ENCODE data around the gene SDK1. TPM values are rescaled to one million over a fixed set of nuclear protein-coding genes. Genes with fewer than 3 reads are reported as not detected.

The SDK1 gene
- total and polyA plus RNA-seq, 2 experiments from 2014 or later: 2.1 to 10.0 TPM

- Histone ChIP-seq H4K20me1 (replicated peaks; ENCODE audit: insufficient read depth) (no peaks in the 10 kb centered on the region), H3K79me2 (replicated peaks; ENCODE audit: insufficient read depth) (no peaks in the 10 kb centered on the region), H3K4me1 (ENCODE audit: insufficient read depth) (peaks cover under 1% of the 10 kb centered on the region; the same call in 1 of the 2 replicates), H3K4me2 (no peak overlapping the region), H3K27ac (ENCODE audit: low read depth) (no peak overlapping the region), H2AFZ (no peak overlapping the region), H3K4me3 (no peak overlapping the region), H3K9me2 (ENCODE audit: insufficient read depth) (peaks cover 3% of the 10 kb centered on the region; the same call in 1 of the 2 replicates), H3K27me3 (ENCODE audit: insufficient read depth) (no peaks in the 10 kb centered on the region), H3F3A (replicated peaks; ENCODE audit: low read depth) (no peaks in the 10 kb centered on the region), H3K36me3 (ENCODE audit: insufficient read depth) (no peaks in the 10 kb centered on the region)
- ATAC-seq (no peak), DNase-seq (ENCODE audit: low spot score) (no peak)
- no peaks in the 10 kb centered on the region for H3K9me3 Mint-ChIP-seq
- H3K4me3 Mint-ChIP-seq: no peak overlapping the region
- peaks cover 3% of the 10 kb centered on the region for H3K27me3 Mint-ChIP-seq (ENCODE audit: insufficient read depth, low read depth, poor library complexity)
- H3K4me1 Mint-ChIP-seq: peaks cover 29% of the 10 kb centered on the region
- no peak overlapping the region for H3K27ac Mint-ChIP-seq
- peaks cover 3% of the 10 kb centered on the region; the same call in 1 of the 3 replicates for H3K36me3 Mint-ChIP-seq (ENCODE audit: low read depth)
- TF ChIP-seq EZH2 (IDR thresholded peaks at IDR 0.05; ENCODE audit: low read depth, unreplicated experiment) (no peak), ZNF462 (CRISPR knock-in tag; IDR thresholded peaks at IDR 0.05) (no peak), ZNF114 (CRISPR knock-in tag; IDR thresholded peaks at IDR 0.05) (no peak), CREB1 (CRISPR knock-in tag; IDR thresholded peaks at IDR 0.05; ENCODE audit: low read depth) (no peak), ETS1 (IDR thresholded peaks at IDR 0.05) (no peak), EZH2phosphoT487 (IDR thresholded peaks at IDR 0.05; ENCODE audit: unreplicated experiment) (no peak), JUNB (IDR thresholded peaks at IDR 0.05; ENCODE audit: unreplicated experiment) (no peak), STAT1 (IDR thresholded peaks at IDR 0.05; ENCODE audit: unreplicated experiment) (no peak), POLR2AphosphoS5 (IDR thresholded peaks at IDR 0.05; ENCODE audit: low read depth) (no peak), NANOG (IDR thresholded peaks at IDR 0.05; ENCODE audit: borderline replicate concordance) (no peak), ZNF331 (CRISPR knock-in tag; IDR thresholded peaks at IDR 0.05; ENCODE audit: low read depth) (no peak)
- TF ChIP-seq, protein P1, sequence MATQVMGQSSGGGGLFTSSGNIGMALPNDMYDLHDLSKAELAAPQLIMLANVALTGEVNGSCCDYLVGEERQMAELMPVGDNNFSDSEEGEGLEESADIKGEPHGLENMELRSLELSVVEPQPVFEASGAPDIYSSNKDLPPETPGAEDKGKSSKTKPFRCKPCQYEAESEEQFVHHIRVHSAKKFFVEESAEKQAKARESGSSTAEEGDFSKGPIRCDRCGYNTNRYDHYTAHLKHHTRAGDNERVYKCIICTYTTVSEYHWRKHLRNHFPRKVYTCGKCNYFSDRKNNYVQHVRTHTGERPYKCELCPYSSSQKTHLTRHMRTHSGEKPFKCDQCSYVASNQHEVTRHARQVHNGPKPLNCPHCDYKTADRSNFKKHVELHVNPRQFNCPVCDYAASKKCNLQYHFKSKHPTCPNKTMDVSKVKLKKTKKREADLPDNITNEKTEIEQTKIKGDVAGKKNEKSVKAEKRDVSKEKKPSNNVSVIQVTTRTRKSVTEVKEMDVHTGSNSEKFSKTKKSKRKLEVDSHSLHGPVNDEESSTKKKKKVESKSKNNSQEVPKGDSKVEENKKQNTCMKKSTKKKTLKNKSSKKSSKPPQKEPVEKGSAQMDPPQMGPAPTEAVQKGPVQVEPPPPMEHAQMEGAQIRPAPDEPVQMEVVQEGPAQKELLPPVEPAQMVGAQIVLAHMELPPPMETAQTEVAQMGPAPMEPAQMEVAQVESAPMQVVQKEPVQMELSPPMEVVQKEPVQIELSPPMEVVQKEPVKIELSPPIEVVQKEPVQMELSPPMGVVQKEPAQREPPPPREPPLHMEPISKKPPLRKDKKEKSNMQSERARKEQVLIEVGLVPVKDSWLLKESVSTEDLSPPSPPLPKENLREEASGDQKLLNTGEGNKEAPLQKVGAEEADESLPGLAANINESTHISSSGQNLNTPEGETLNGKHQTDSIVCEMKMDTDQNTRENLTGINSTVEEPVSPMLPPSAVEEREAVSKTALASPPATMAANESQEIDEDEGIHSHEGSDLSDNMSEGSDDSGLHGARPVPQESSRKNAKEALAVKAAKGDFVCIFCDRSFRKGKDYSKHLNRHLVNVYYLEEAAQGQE (IDR thresholded peaks at IDR 0.05; ENCODE audit: unreplicated experiment): no peak
- TF ChIP-seq, protein P2, sequence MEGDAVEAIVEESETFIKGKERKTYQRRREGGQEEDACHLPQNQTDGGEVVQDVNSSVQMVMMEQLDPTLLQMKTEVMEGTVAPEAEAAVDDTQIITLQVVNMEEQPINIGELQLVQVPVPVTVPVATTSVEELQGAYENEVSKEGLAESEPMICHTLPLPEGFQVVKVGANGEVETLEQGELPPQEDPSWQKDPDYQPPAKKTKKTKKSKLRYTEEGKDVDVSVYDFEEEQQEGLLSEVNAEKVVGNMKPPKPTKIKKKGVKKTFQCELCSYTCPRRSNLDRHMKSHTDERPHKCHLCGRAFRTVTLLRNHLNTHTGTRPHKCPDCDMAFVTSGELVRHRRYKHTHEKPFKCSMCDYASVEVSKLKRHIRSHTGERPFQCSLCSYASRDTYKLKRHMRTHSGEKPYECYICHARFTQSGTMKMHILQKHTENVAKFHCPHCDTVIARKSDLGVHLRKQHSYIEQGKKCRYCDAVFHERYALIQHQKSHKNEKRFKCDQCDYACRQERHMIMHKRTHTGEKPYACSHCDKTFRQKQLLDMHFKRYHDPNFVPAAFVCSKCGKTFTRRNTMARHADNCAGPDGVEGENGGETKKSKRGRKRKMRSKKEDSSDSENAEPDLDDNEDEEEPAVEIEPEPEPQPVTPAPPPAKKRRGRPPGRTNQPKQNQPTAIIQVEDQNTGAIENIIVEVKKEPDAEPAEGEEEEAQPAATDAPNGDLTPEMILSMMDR (conservative IDR thresholded peaks at IDR 0.05; ENCODE audit: low read depth in 2 of 2): no peak
Observed at GRCh38 chr7:4028221-4028620, 727.2 kb downstream of the SDK1 start.

All from GM23338 (cell line).